DOHH2 (cell line): Measurements from ENCODE around the gene GRM3.

Experiments
- CTCF ChIP-seq: fragments of 200-600 bp; sonication (generic); IDR thresholded peaks from one replicate; pipeline ENCODE4 v1.5.1; 2014; ENCODE audit warnings: antibody characterized with exemption, mild to moderate bottlenecking, low read depth, low read length; ENCODE audit not compliant: poor library complexity, severe bottlenecking
- EZH2phosphoT487 ChIP-seq: fragments of 200-600 bp; sonication (generic); IDR thresholded peaks from 2 replicates; pipeline ENCODE4 v1.6.1; 2017; ENCODE audit warnings: borderline replicate concordance, mild to moderate bottlenecking, antibody characterized with exemption, low read length, moderate library complexity, mixed read lengths

GRCh38 chr7:86748843-86749719 lies 105.4 kb downstream of the GRM3 start:
- TF ChIP-seq CTCF (no peak), EZH2phosphoT487 (no peak)
